Spinal cord (tissue), 10 donors: ENCODE data around the gene ULK4. TPM values are rescaled to one million over a fixed set of nuclear protein-coding genes. Genes with fewer than 3 reads are reported as not detected.

ENCODE experiments used
- DNase-seq, 6 donors: peaks; one replicate each; pipeline versions ENCODE4 v3.0.0 to v3.0.0-alpha.2; 2013 to 2015; ENCODE audit warnings: low spot score in 6 of 6, low read depth in 4 of 6
- H3K27ac ChIP-seq: one replicate; pipeline ENCODE4 v1.5.1; 2013; ENCODE audit warnings: low read depth, low read length, control low read depth
- H3K27me3 ChIP-seq: one replicate; pipeline ENCODE4 v1.6.1; 2013; ENCODE audit warnings: low read length; ENCODE audit not compliant: control insufficient read depth, insufficient read depth
- H3K36me3 ChIP-seq: one replicate; pipeline ENCODE4 v1.6.1; 2013; ENCODE audit warnings: low read length; ENCODE audit not compliant: control insufficient read depth, insufficient read depth
- H3K4me1 ChIP-seq: one replicate; pipeline ENCODE4 v1.6.1; 2013; ENCODE audit warnings: low read length; ENCODE audit not compliant: control insufficient read depth, insufficient read depth
- H3K4me3 ChIP-seq: one replicate; pipeline ENCODE4 v1.5.1; 2013; ENCODE audit warnings: low read depth, low read length, control low read depth
- H3K9me3 ChIP-seq: one replicate; pipeline ENCODE4 v1.6.1; 2013; ENCODE audit warnings: low read length; ENCODE audit not compliant: control insufficient read depth, insufficient read depth
- WGBS: methylation state at CpG from one replicate; pipeline ENCODE4 v1.1.5; 2013; ENCODE audit warnings: missing lambda C conversion rate; ENCODE audit not compliant: insufficient coverage; 5-methylcytosine and 5-hydroxymethylcytosine counted together
- polyA plus RNA-seq, 2 donors: library from polyadenylated mRNA; unstranded; fragments of 120-200 nt; gene quantifications; one replicate each; pipeline ENCODE4 v1.2.1, GENCODE V29; 2013; ENCODE audit not compliant: insufficient read length in 2 of 2
- total RNA-seq, 2 donors: library from RNA; depleted of rRNA in 1 of 2; stranded (reverse); fragments of 120-200 nt in 1 of 2; fragments of >200 nt in 1 of 2; gene quantifications; one replicate each; pipeline versions ENCODE4 v1.2.3 to v1.2.4, GENCODE V29; 2013 to 2014
- donor health status: healthy.

ULK4 gene
- total and polyA plus RNA-seq, 4 donors, result 3.1 to 18.1 (median 9.7) TPM

DNA sequence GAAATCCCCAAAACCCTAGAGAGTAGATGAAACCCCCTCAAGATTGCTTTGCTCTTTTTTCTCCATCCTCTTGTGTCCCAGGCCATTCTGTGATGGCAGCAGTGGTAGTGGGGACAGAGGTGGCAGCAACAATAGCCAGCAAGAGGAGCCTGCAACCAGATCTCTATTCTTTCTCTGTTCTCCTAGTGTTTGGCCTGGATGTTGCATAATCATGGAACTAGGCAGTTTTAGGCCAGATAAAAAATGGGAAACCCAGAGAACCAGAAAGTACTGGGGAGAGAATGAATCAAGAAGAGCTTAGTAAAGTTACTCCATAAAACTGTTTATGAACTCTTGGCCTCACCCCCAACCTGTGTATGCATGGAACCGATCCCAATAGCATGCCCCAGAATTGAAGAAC, 710.3 kb downstream of the ULK4 start:
- WGBS, result no CpG with 5 or more reads among the region's 1 CpG
- DNase-seq, result no peak
- H3K36me3 ChIP-seq, result peaks cover 5% of the 10 kb centered on the region

DNA sequence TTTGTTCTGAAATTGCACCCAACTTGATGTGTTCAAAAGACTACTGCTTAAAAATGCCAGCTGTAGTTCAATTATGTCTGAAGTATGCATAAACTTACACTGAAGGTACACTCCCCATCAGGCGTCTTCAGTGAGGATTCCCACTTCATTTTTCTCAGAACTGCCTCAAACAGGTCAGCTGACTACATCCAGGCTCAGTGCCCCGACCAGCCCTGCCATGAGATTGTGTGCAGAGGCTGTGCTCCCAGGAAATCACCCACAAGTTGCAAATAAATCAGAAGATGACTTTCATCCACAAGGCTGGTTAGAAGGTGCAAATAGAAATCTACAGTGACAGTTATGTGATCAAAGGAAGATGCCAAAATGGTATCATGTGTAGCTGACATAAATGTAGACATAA, 711.1 kb downstream of the ULK4 start:
- Histone ChIP-seq H3K27me3 (no peaks in the 10 kb centered on the region), H3K4me3 (no peak overlapping the region), H3K4me1 (peaks cover 10% of the 10 kb centered on the region), H3K9me3 (no peaks in the 10 kb centered on the region), H3K27ac (no peak overlapping the region), H3K36me3 (peaks cover 5% of the 10 kb centered on the region)
- no CpG with 5 or more reads among the region's 2 CpGs for WGBS
- no peak for DNase-seq

More for the DNA sequence above, 710.3 kb downstream of the ULK4 start:
- no peaks in the 10 kb centered on the region for H3K27me3 ChIP-seq
- H3K4me3 ChIP-seq, result no peak overlapping the region
- no peaks in the 10 kb centered on the region for H3K9me3 ChIP-seq
- H3K4me1 ChIP-seq, result peaks cover 6% of the 10 kb centered on the region
- no peak overlapping the region for H3K27ac ChIP-seq

DNA sequence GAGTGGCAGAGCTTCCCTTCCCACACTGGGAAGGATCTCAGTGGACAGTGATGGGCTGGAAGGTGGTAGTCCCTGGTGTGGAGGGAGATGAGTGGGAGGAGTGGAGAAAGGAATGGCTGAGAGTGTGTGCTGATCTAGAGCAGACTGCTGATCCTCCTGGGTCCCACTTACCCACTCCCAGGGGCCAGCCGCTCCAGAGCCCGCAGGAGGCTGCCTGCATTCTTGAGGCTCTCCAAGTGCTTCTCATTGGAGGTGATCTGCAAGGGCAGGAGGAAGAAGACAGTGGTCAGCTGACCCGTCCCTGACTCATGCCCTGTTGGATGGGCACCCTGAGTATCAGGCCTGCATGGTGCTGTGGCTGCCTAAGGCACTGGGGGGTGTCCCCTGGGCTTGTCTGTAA, 712.6 kb downstream of the ULK4 start:
- H3K4me3 ChIP-seq, result no peak overlapping the region
- no peaks in the 10 kb centered on the region for H3K9me3 ChIP-seq
- no peak for DNase-seq
- H3K27ac ChIP-seq, result no peak overlapping the region
- 100% methylated on average over 3 of the region's 3 CpGs for WGBS
- peaks cover 10% of the 10 kb centered on the region for H3K4me1 ChIP-seq
- no peaks in the 10 kb centered on the region for H3K27me3 ChIP-seq
- peaks cover 10% of the 10 kb centered on the region for H3K36me3 ChIP-seq

DNA sequence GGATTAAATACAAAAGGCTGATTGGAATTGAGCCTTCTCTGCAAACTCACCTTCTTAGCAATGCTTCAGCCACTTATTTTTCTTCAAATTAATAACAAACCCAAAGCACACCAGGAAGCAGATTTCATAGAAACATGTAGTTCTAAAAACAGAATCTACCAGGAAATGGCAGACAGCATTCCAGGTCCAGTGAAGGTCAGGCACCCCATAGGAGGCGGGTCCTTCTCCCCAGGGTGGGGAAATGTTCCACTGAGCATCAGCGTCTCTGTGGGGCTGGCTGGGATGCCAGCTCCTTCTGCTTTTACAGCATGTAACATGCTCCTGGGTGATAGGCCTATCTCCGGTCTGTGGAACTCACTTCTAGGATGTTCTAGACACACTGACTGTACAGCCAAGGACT, 713.4 kb downstream of the ULK4 start:
- peaks cover 14% of the 10 kb centered on the region for H3K36me3 ChIP-seq
- H3K9me3 ChIP-seq, result no peaks in the 10 kb centered on the region
- no peak overlapping the region for H3K27ac ChIP-seq
- WGBS, result 97% methylated on average over 3 of the region's 3 CpGs
- H3K27me3 ChIP-seq, result no peaks in the 10 kb centered on the region
- no peak overlapping the region for H3K4me3 ChIP-seq
- no peak for DNase-seq
- H3K4me1 ChIP-seq, result peaks cover 10% of the 10 kb centered on the region

DNA sequence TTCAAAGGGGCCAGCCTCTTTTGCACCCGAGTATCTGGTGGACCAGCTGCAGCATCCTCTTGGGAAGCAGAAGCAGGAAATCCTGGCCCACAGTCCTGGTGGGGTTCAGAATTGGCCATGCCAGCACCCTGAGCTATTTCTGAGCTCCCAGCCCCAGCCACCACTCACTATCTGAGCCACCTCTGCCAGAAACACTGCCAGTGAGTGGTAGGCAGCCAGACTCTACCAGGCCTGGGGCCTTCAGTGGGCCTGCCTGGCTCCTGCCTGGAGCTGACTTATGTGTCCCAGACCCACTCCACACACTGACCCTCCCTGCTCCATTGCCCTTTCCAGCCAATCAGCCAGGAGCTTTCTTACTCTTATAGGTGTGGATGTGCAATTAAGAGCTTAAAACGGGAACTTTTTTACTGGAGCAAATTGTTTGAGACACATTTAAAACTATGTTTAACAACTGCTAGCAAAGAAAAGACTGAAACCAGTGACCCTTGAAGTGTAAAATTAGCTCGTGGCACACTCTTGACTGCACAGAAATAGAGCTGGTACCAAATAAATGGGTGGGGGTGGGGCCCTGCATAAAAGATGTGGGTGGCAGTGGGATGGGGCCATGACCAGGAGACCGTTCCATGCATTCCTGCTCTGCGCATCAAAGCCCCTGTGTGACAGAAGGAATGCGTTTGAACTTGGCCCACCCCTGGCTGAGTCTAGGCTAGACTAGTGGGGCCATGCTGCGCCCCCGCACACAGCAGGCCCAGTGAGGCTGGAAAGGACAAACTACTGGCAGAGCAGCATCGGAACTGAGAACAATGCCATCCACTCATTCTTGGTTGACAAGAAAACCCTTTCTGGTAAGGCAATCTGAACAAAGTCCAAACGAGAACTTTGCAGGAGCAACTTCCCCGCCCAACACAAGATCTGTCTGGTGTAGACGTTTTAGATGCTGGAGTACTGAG, 714.6 kb downstream of the ULK4 start:
- Histone ChIP-seq H3K36me3 (peaks cover 16% of the 10 kb centered on the region), H3K9me3 (no peaks in the 10 kb centered on the region), H3K4me3 (no peak overlapping the region), H3K27ac (peak overlapping the region; percentile 44), H3K27me3 (no peaks in the 10 kb centered on the region), H3K4me1 (peaks cover 10% of the 10 kb centered on the region)
- peak in 1 of 6 donors; percentile 36 for DNase-seq
- 45% methylated on average over 10 of the region's 12 CpGs for WGBS

DNA sequence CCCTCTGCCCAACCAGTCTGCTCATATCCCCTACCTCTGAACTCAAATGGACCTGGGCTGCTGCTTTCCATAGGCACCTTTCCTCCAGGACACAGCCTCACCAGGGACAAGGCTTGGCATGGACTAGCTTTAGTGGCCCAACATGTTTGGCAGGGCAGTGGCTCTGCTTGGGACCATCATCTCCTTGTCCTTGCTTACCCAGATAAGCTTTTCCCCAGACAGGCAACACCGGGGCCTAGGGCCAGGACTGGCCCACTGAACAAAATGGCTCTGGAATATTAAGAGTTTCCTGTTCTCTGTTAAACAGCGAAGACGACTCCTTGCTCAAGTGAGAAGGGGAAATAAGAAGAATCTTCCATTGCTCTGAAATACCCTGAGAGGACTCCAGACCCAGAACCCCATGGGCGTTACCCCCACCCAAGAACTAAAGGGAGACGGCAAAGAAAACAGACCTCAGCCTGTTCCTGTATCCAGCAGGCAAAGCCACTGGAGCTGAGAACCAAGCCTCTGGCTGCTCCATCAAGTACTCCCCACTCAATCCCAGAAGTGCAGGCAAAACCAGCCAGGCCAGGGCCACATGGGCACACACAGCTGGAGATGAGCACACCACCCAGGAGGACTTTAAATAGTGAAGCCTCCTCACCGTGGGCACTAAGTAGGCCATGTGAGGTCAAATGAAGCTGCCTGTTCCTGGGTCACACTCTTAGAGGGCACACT, 717.1 kb downstream of the ULK4 start:
- 90% methylated on average over 4 of the region's 6 CpGs for WGBS

DNA sequence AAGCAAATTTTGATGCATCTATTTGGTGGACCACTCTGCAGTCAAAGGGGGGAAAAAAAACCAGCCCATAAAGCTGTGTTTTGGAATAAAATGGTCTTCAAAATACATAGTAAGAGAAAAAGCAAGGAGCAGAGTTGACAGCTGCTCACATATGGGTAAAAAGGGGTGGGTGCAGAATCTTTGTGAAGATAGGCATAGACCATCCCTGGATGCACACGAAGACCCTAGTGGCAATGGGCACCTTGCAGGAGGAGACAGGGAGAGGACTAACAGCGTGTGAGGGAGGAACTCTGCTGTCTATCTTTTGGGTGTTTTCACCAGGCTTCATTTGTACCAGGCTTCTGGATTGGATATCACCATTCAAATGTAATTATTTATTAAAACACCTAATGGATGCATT, 718.7 kb downstream of the ULK4 start:
- DNase-seq, result no peak
- Histone ChIP-seq H3K27ac (no peak overlapping the region), H3K4me1 (peaks cover 10% of the 10 kb centered on the region), H3K27me3 (no peaks in the 10 kb centered on the region), H3K4me3 (no peak overlapping the region), H3K36me3 (peaks cover 25% of the 10 kb centered on the region), H3K9me3 (no peaks in the 10 kb centered on the region)
- 100% methylated on average over 1 of the region's 2 CpGs for WGBS

More for the DNA sequence above, 717.1 kb downstream of the ULK4 start:
- Histone ChIP-seq H3K36me3 (peaks cover 16% of the 10 kb centered on the region), H3K27me3 (no peaks in the 10 kb centered on the region), H3K9me3 (no peaks in the 10 kb centered on the region), H3K4me3 (no peak overlapping the region), H3K4me1 (peaks cover 10% of the 10 kb centered on the region), H3K27ac (no peak overlapping the region)
- DNase-seq, result no peak

DNA sequence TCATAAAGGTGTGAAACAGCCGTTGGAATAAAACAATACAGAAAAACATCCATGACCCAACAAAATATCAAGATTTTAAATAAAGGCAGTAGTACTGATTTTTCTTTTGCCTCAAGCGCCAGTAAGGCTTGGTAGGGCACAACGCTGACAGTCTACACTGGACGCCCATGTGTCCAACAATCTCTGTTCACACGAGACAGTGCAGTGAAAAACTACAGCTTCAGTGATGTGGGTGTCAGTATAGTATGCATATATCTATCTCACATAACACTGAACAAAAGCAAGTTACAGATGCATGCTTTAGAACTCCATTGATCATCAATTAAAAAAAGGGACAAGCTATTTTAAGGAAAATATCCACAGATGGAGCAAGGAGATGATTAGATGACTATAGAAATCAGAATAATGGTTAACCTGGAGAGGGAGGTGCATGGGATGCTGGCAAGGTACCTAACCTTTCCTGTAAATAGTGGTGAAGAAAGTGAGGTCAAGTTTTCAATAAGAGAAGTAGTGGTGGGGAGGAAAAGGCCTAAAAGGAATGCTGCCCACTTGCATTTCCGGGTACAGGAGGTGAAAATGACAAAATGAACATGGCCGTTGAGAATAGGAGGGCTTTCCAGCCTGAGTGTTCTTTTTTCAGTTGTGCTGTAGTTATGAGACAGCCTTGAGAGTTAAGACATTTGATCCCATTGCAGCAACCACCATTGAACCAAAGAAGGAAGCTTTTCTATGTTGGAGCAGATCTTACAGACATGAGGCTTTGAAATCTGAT, 719.9 kb downstream of the ULK4 start:
- H3K9me3 ChIP-seq, result no peaks in the 10 kb centered on the region
- no peak for DNase-seq
- H3K4me3 ChIP-seq, result no peak overlapping the region
- H3K27ac ChIP-seq, result no peak overlapping the region
- no peaks in the 10 kb centered on the region for H3K27me3 ChIP-seq
- H3K4me1 ChIP-seq, result peaks cover 8% of the 10 kb centered on the region
- WGBS, result 94% methylated on average over 2 of the region's 7 CpGs
- peaks cover 30% of the 10 kb centered on the region for H3K36me3 ChIP-seq

DNA sequence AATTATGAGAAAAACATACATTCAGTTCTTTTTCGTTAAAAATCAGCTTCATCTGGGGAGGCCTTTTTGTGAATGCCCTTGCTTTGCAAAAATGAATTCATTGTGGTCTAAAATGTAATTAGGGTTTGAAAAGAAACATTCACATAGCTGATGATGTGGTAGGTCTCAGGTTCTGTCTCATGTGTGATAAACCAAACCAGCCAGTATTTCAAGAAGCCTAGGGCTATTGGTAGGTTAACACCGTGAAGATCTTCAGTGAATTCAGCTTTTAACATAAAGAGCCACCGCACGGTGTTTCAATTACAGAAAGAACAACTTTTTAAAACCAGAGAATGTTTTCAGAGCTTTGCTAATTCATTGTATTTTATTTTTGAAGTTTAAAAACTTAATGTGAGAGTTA, 720.7 kb downstream of the ULK4 start:
- H3K27me3 ChIP-seq, result no peaks in the 10 kb centered on the region
- no peak overlapping the region for H3K27ac ChIP-seq
- WGBS, result no CpG with 5 or more reads among the region's 4 CpGs
- no peaks in the 10 kb centered on the region for H3K4me1 ChIP-seq
- peaks cover 30% of the 10 kb centered on the region for H3K36me3 ChIP-seq
- no peaks in the 10 kb centered on the region for H3K9me3 ChIP-seq
- DNase-seq, result no peak
- no peak overlapping the region for H3K4me3 ChIP-seq
